Epithelial cell of alveolus of lung (primary cell): Measurements from ENCODE around the gene FIGNL2. TPM values are rescaled to one million over a fixed set of nuclear protein-coding genes. Genes with fewer than 3 reads are reported as not detected.

Experiments
- total RNA-seq: library from RNA; depleted of rRNA; stranded (reverse); fragments of >200 nt; gene quantifications from 2 replicates; pipeline ENCODE4 v1.2.1, GENCODE V29; 2015

Gene FIGNL2, protein sequence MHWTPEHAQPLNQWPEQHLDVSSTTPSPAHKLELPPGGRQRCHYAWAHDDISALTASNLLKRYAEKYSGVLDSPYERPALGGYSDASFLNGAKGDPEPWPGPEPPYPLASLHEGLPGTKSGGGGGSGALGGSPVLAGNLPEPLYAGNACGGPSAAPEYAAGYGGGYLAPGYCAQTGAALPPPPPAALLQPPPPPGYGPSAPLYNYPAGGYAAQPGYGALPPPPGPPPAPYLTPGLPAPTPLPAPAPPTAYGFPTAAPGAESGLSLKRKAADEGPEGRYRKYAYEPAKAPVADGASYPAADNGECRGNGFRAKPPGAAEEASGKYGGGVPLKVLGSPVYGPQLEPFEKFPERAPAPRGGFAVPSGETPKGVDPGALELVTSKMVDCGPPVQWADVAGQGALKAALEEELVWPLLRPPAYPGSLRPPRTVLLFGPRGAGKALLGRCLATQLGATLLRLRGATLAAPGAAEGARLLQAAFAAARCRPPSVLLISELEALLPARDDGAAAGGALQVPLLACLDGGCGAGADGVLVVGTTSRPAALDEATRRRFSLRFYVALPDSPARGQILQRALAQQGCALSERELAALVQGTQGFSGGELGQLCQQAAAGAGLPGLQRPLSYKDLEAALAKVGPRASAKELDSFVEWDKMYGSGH
- 0.13 and 0.32 TPM in 2 replicates for total RNA-seq

DNA sequence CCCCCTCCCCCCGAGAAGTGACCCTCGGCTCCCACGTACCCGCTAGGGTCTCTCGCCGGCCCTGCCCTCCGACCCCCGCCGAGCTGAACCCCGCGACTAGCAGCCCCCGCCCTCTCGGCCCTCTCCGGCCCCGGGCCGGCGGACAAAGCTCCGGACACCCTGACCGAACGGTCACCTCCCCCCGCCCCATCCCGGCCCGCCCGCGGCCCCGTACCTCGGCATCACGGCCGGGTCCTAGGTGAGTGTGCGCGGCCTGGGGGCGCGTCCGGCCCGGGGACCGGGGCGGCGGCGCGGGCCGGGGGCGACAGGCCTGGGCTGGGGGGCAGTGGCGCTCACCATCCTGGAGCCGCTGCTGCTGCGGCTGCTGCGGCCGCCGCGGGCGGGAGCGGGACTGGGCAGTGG is at the start of gene FIGNL2:
FIGNL2 (minus strand) TSS at position 393 of the 402 bp plus-strand sequence. CDS start 26,305 bp downstream, outside the sequence.

DNA sequence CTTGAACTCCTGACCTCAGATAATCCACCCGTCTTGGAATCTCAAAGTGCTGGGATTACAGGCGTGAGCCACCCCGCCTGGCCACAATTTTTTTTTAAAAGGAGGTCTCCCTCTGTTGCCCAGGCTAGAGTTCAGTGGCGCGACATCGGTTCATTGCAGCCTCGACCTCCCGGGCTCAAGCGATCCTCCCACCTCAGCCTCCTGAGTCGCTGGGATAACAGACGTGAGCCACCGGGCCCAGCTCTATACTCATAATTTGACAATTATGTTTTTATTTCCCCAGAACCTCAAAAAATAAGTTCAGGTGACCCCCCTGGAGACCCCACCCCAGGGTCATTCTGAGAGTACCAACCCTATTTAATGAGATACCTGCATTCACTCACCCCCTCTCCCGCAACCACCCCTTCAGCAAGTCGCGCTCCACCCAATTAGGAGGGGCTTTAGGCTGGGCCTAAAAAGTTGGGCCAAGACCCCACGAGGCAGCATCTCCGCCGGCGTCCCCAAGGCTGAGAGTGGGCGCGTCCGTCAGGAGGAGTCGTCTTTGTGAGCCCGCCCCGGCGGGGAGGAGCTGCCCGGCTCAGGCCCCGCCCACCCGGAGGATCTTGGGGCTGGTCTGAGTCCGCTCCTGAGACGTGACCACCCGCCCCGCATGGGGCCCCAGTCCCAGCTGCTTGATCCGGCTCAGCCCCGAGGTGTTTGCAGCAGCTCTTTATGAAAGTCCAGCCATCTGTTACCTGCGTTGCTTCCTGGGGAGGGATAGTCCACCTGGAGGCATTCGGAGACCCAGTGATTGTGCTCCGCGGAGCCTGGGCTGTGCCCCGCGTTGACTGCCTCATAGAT is 39.2 kb upstream of the FIGNL2 start, which contains the start of gene ANKRD33:
ANKRD33 (plus strand) TSS at position 628 of the 840 bp plus-strand sequence; CDS start at position 712, 84 bp downstream.

Other genes with a start within 250 kb of the FIGNL2 start
- gene ANKRD33, start 39.4 kb upstream of the FIGNL2 start, total RNA-seq = 0.13 and 0.24 TPM in 2 replicates
- gene ACVRL1, start 58.8 kb upstream of the FIGNL2 start, total RNA-seq = 39.7 and 174 TPM in 2 replicates
- 9.1 and 18.8 TPM in 2 replicates for gene ACVR1B, start 103.0 kb upstream of the FIGNL2 start, total RNA-seq
- 4.5 and 19.5 TPM in 2 replicates for gene TAMALIN, start 158.2 kb upstream of the FIGNL2 start, total RNA-seq
- gene NR4A1, start 202.7 kb upstream of the FIGNL2 start, total RNA-seq = 11.5 and 66.0 TPM in 2 replicates
- 40.4 and 85.7 TPM in 2 replicates for gene ATG101, start 221.3 kb upstream of the FIGNL2 start, total RNA-seq
- gene SMIM41, start 231.0 kb upstream of the FIGNL2 start, total RNA-seq = 0.13 and 50.8 TPM in 2 replicates